HG03139 (cell line): ENCODE data around the gene AIFM3.
"Not testable (repeated sequence)": the region's sequence is repeated elsewhere in the genome, so short reads cannot be mapped to it uniquely, and the experiment has no call there.

Experiments
- ATAC-seq: cut with Tn5 transposase; IDR thresholded peaks from one replicate; pipeline ENCODE4 v1.9.1; 2021; ENCODE audit not compliant: unreplicated experiment

Gene AIFM3

DNA sequence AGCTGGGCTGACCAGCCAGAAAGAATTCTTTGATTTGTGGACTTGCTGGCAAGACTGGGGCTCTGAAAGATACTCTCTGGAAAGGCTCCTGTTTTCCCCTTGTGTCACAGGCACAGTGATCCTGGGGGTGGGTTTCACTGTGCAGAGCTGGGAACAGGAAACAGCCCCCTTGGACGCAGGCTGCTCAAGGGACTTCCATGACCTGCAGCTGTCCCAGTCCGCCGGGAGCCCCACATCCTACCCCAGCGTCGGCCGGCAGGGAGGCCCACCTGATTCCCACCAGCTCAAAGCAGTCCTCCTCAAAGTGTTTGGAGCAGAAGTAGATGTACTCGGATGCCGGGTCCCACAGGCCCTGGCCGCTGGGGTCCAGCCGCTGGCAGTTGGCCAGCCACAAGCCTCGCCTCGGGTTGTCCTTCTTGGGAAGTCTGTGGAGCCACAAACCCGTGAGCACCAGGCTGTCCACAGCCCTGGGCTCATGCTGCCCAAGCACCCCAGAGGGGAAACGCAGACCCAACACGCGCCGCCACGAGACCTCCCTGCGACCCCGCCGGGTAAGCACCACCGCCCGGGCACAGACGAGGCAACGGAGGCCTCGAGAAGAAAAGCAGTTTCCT lies 34.0 kb downstream of the AIFM3 start:
- no peak for ATAC-seq

DNA sequence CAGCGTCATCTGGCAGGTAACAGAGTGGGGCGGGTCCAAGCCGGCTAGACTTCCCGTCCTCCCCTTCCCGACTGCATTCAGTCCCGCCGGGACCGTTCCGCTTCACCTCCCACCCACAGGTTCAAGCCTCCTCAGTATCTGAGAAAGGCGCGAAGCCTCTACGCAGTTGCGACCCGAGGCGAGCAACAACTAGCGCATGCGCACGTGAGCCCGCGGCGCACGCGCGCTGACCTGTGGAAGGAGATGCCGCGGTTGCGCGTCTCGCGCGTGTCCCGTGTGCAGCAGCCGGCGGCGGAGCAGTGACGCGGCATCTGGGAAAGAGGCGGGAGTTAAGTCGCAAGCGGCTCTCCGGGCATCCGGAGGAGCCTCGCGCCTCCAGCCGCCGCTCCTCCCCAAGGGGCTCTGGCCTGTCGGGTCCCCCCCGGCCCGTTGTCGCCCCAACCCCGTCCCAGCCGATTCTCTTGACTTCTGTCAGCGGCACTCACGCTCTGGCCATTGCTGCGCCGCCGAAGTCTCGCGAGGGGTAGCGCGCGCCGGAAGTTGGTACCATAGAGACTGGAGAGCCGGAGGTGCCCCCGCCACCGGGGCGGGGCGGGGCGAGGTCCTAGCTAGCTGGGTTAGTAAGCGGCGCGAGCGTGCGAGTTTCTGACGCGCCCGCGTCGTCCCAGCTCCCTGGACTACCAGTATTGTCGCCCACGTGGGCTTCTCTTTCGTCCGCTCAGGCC lies 34.7 kb downstream of the AIFM3 start, which contains the start of gene THAP7:
Gene THAP7, minus strand, starts transcription at position 518 of the 725 bp plus-strand sequence. Its CDS starts 207 bp downstream, at position 311.
- peak; percentile 78 for ATAC-seq

DNA sequence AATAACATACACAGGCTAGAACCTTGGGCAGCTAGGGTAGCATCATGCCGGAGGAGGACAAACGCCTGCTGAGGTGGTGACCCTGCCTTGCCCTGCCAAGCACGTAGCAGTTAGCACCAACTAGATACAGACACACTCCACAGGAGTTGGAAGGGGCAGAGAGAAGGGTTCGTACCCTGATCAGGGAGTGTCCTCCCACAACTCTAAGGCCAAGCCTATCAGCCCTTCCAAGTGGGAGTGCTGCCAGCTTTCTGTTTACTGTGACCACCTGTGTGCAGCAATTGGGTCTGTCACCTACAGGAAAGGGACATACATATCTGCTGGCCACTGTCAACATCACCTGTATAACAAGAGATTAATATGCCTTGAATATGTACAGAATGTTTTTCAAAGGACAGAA lies 36.7 kb downstream of the AIFM3 start:
- ATAC-seq = no peak

GRCh38 chr22:21009208-21009607 lies 42.2 kb downstream of the AIFM3 start:
- ATAC-seq = not testable (repeated sequence)

DNA sequence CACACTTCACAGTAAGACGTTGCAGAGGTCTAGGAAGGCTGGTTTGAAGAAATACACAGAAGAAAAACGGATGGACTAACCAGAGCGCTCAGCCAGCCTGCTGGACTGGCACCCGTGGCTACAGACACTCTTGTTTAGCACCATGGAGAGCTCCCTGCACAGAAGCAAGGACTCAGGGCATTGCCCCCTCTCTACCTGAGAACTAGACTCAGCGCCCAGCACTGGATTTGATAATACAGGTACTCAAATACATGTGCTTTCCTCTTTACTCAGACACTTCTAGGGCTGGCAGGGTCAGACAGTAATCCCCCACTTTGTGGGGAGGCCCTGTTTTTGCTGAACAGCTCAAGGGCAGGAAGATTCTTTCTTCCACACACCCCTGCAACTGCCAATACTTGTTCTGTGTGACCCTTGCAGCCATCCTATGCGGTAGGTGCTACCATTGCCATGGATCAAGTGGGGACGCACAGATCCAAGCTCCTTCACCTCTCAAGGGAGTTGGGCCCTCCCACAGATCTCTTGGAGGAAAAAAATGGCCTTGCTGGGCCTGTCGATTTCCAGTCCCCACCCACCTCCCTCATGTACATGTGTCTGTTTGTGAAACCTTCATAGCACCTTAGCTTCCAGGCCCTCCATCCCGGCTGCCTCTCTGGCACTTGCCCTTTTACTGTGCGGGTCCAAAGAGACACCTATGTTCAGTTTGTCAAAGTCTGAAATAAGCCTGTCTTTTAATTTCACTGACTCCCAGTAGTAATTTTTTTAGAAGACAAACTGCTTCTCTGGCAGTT lies 42.8 kb downstream of the AIFM3 start:
- no peak for ATAC-seq

GRCh38 chr22:21010426-21011113 lies 43.5 kb downstream of the AIFM3 start:
- ATAC-seq = no peak

DNA sequence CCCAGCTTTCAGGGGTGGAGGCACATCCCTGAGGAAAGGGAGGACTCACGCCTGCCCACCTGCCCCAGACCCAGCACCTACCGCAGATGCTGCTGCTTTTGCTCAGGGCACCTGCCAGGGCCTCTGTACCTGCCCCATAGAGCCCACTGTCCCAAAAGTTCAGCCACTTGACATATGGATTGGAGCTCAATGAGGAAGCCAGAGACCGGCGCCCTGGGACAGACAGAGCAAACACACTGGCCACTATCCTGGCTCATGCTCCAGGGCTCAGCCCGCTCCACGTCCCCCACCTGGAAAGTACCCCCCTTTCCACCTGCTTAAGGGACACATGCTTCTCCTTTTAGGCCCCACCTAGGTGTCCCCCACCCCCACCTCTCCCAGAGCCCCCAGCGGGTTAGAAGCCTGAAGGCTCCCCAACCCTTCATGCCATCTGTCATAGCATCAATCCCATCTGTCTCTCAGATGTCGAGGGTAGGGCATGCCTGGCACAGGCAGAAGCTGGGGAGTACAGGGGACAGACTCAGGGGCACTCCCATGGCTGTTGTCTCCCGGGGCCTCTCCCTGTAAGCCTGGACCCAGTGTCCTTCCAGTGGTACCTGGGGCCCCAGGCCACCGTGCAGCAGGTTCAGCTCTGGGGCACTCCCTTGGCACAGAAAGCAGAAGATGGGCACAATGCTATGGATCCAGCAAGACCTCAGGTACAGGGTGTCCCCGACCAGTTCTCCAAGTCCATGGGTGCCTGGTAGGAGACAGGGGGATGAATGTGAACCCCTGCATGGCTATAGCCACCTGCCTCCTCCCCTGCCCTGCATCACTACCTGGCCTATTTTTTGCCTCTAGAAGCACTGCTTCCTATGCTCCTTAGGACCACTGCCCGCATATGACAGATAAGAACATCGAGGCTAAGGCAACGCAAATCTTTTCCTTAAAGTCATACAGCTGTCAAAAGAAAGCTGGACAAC lies 45.7 kb downstream of the AIFM3 start:
- no peak for ATAC-seq

DNA sequence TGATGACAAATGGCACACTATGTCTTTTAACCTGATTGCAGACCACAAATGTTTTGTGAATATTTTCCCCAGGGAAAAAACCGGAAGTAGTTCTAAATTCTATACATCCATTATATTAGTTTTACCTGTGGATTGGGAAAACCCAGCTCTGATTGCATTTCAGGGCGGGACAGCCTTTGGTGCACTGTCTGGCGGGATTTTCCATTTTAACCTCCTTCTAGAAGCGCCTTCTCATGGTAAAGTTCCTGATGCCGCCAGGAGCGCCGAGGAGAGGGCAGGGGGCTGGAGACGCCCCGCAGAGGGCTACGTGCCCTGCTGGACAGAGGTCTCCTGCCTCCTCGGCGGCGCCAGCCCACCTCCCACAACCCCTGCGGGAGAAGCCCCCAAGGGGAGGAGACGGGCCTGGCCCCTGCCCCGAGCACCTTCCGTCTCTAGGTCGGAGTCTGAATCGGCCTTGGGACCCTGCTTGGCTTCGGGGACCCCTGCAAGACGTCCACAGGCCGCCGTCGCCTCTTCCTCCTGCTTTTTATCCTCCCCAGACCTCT lies 46.7 kb downstream of the AIFM3 start:
- no peak for ATAC-seq

DNA sequence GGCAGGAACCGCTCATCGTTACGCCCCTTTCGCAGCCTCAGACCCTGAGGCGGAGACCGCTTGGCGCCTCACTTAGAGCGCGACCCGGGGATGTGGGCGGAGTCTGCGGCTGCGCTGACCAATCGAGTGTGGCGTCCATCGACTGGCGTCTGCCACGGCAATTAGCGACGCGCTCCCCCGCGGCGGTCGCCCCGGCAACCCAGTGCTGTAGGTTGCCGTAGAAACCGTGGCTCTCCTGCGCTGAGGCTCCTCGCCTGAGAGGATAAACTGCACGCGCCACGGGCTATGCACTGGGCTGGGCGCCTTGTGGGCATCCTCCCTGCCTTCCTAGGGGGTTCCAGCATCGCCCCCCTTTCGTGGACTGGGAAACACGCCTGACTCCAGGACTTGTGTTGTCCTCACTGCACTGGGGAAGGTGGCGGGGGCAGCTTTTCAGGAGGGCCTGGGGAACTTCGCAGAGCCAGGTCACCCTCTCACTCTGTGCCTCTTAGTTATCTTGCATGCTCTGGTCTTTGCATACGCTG lies 47.2 kb downstream of the AIFM3 start:
- ATAC-seq = peak; percentile 76

DNA sequence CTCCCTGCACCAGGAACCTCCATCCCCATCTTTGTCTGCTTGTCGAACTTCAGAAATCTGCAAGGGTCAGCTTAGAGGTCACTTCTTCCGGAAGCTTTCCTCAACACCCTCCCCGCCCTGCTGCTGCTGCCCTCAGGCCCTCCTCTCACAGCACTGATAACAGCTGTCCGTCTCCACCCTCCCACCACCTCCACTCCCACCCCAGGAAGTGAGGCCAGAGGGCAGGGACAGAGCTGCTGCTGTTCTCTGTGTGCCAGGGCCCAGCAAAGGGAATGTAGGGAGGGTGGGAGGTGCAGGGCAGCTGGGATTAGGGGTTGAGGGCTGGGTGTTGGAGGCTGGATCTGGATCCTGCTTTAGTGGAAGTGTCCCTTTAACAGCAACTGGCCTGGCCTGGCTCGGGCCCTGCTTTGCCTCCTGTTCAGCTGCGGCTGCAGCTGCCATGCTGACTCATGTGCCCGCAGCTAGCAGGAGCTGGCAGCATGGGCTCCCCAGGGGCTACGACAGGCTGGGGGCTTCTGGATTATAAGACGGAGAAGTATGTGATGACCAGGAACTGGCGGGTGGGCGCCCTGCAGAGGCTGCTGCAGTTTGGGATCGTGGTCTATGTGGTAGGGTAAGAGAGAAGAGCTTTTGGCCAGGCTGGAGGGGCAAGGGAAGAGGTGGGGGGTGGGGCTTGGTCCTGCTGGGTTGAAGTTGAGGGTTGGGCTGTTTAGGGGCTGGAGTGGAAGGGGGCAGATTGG lies 47.8 kb downstream of the AIFM3 start, which contains the start of gene P2RX6:
Gene P2RX6, plus strand, starts transcription at position 440 of the 740 bp plus-strand sequence. Its CDS starts 10 bp downstream, at position 450.
- ATAC-seq = no peak

DNA sequence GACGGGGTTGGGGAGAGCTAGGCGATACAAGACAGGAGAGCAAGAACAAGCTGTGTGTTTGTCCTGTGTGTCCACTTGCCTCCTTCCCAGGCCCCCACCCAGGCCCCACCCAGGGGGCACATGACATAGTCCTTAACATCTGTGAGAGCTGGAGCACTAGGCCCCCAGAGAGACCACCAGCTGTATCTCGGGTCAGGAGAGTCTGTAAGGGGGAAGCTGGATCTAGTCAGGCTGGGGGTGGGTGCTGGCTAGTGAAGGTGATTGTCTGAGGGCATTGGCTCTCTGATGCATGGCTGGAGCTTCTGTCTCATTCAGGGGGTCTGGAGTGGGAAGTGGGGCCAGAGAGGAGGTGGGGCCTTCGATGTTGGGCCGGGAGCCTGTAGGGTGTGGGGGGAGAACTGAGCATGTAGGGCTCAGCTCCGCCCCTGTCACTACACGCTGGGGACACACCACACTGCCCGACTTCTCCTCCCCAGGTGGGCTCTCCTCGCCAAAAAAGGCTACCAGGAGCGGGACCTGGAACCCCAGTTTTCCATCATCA lies 48.5 kb downstream of the AIFM3 start:
- ATAC-seq = no peak

DNA sequence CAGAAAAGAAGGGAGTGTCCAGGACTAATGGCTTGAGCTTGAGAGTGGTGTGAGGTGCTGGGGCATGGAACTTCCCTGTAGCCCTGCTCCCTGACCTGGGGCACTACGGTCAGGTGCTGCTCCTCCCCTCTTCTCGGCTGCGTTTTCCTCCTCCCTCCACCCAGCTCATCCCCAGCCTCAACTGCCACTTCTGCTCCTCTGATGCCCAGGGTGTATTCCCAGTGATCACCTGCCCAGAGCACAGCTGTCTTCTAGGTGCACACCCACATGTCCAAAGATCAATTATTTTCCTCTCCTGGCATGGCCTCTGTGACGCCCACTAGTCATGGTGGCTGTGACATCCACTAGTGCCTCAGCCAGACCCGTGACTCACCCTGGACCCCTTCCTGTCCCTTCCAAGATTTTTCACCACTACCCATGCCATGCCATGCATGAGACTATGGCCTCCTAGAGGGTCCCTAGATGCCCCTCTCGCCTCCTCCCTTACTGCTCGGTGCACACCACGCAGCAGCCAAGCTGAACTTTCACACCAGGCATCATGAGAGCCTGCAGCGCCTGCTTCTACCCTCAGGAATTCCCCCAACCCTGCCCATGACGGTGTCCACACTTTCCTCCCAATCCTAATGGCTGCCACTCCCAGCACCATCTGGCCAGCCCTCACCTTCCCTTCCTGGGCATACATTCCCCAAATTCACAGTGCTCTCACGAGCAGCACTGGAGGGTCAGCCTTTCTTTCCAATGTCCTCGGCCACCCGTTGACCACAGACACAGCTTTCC lies 49.8 kb downstream of the AIFM3 start:
- no peak for ATAC-seq

- no peak for ATAC-seq
Measured at GRCh38 chr22:21018314-21018713, 51.3 kb downstream of the AIFM3 start.

- ATAC-seq = no peak
Measured at GRCh38 chr22:21020802-21021429, 53.9 kb downstream of the AIFM3 start.

- no peak for ATAC-seq
Measured at GRCh38 chr22:21022507-21022906, 55.5 kb downstream of the AIFM3 start.

DNA sequence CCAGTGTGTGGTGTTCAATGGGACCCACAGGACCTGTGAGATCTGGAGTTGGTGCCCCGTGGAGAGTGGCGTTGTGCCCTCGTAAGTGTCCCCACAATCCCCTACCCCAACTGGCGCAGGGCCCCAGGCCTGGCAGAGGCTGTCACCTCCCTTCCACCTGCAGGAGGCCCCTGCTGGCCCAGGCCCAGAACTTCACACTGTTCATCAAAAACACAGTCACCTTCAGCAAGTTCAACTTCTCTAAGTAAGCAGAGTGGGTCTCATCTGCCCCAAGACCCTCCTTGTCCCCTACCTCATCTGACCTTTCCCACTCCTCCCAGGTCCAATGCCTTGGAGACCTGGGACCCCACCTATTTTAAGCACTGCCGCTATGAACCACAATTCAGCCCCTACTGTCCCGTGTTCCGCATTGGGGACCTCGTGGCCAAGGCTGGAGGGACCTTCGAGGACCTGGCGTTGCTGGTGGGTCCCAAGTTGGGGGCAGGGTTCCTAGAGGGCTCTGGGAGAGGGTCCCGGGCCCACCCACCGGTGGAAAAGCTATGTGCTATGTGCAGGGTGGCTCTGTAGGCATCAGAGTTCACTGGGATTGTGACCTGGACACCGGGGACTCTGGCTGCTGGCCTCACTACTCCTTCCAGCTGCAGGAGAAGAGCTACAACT lies 56.0 kb downstream of the AIFM3 start:
- ATAC-seq = no peak

DNA sequence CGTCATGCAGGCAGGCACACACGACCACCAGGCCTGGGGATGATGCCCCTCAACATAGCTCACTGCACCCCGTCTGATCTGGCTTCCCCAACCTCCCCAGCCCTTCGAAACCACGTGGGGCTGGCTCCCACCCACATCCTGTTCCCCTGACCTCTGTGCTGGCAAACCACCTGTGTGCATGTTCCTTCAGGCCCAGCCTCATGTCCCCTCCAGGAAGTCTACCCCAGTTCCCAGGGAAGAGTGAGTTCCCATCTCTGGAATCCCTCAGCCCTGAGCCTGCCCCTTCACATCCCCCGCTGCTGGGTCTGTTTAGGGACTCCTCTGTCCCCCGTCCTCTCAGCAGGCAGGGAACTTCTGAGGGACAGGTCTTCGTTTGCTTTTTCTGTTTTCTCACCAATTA lies 58.2 kb downstream of the AIFM3 start:
- no peak for ATAC-seq
